GM19324 (cell line): Measurements from ENCODE around the gene DNAH3.
"Not testable (repeated sequence)": the region's sequence is repeated elsewhere in the genome, so short reads cannot be mapped to it uniquely, and the experiment has no call there.

Source experiments
- ATAC-seq: cut with Tn5 transposase; IDR thresholded peaks from one replicate; pipeline ENCODE4 v1.9.1; 2021; ENCODE audit warnings: mild to moderate bottlenecking, moderate library complexity; ENCODE audit not compliant: unreplicated experiment, low FRiP score

DNAH3 gene, protein sequence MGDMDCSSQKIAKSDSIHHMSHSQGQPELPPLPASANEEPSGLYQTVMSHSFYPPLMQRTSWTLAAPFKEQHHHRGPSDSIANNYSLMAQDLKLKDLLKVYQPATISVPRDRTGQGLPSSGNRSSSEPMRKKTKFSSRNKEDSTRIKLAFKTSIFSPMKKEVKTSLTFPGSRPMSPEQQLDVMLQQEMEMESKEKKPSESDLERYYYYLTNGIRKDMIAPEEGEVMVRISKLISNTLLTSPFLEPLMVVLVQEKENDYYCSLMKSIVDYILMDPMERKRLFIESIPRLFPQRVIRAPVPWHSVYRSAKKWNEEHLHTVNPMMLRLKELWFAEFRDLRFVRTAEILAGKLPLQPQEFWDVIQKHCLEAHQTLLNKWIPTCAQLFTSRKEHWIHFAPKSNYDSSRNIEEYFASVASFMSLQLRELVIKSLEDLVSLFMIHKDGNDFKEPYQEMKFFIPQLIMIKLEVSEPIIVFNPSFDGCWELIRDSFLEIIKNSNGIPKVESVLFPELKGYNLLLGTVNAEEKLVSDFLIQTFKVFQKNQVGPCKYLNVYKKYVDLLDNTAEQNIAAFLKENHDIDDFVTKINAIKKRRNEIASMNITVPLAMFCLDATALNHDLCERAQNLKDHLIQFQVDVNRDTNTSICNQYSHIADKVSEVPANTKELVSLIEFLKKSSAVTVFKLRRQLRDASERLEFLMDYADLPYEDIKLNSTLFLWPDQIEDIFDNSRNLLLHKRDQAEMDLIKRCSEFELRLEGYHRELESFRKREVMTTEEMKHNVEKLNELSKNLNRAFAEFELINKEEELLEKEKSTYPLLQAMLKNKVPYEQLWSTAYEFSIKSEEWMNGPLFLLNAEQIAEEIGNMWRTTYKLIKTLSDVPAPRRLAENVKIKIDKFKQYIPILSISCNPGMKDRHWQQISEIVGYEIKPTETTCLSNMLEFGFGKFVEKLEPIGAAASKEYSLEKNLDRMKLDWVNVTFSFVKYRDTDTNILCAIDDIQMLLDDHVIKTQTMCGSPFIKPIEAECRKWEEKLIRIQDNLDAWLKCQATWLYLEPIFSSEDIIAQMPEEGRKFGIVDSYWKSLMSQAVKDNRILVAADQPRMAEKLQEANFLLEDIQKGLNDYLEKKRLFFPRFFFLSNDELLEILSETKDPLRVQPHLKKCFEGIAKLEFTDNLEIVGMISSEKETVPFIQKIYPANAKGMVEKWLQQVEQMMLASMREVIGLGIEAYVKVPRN (N-terminal part only)

GRCh38 chr16:21150375-21151001, at the start of gene DNAH3:
DNAH3 (minus strand) TSS chr16:21150846; CDS start chr16:21150319, 527 bp downstream.
- no peak for ATAC-seq

DNA sequence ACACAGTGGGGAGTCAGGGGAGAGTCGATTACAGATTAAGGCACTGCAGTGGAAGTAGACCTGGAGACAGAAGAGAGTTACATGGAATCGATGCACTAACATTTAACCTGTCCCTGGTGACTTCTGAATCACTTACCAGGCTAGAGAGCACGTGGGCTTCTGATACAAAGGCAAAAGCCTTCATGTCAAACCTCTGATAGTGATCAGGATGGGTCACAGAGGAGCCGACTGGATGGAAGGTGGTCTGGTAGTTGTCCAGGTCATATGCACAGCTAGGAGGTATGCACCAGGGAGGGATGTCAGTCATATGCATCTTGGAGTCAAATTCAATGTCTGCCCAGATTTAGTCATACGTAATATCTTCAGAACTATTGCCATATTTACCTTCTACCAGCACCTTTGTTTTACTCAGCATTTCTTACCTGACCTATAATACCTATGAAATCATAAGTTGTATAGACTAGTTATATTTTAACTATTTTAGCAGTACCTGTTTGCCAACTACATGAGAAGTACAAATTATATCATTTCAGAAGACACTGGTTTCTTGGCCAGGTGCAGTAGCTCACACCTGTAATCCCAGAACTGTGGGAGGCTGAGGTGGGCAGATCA, 49.1 kb upstream of the DNAH3 start:
- no peak for ATAC-seq

GRCh38 chr16:21197621-21198020, 47.0 kb upstream of the DNAH3 start:
- no peak for ATAC-seq

GRCh38 chr16:21197112-21197511, 46.5 kb upstream of the DNAH3 start:
- ATAC-seq: no peak

GRCh38 chr16:21195330-21195729, 44.7 kb upstream of the DNAH3 start:
- ATAC-seq: not testable (repeated sequence)

DNA sequence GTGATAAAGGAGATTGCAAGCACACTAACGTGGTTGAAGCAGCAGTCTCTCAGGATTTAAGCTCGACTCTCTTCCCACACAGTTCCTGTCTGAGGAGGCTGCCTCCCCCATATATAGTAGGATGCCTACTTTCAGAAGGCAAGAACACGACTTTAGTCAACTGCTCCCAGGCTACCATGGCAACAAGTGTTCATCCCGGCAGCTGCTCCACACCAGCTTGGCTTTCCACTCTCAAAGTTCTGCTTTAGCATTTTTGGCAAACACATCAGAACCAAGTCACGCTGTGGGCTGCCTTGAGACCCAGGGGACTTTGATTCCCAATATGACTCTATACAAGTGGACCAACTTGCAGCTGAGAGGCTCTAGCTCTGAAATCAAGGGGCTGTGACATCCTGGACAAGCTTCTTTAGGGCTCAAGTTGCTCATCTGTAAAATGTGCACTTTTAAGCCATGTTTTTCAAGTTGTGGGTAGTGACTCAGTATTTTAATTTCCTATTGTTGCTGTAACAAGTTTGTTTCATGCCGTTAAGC, 44.2 kb upstream of the DNAH3 start:
- no peak for ATAC-seq

GRCh38 chr16:21192991-21193390, 42.3 kb upstream of the DNAH3 start:
- ATAC-seq: no peak

DNA sequence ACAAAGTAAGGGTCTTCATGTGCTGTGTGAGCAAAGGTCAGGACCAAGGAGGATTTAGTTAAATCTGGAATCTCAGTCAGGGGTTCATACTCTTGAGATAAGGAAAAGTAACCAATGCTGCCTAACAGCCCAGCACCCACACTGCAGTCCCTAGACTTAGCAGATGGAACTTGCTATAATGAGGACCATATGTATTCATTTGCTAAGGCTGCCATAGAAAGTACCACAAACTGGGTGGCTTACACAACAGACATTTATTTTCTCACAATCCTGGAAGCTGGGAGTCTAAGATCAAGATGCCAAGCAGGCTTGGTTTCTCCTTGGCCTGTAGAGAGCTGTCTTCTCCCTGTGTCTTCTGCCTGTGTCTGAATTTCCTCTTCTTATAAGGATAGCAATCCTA, 40.0 kb upstream of the DNAH3 start:
- ATAC-seq: no peak

DNA sequence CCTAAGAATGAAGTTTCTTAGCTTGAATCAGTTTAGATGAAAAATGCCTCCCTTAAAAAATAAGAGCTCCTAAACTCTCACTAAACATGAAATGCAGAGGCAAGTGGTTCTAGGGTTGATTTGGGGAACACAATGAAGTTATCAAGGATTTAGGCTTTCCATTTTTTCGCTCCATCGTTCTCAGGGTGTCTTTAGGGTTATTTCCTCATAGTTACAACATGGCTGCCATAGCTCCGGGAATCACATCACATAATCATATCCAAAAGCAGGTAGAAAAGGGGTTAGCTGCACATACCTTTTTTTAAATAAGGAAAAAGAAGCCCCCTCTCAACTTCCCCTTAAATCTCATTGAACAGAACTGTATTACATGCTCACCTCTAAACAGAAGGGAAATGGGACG, 39.4 kb upstream of the DNAH3 start:
- ATAC-seq: no peak

- no peak for ATAC-seq
Measured at GRCh38 chr16:21189311-21189710, 38.7 kb upstream of the DNAH3 start.

DNA sequence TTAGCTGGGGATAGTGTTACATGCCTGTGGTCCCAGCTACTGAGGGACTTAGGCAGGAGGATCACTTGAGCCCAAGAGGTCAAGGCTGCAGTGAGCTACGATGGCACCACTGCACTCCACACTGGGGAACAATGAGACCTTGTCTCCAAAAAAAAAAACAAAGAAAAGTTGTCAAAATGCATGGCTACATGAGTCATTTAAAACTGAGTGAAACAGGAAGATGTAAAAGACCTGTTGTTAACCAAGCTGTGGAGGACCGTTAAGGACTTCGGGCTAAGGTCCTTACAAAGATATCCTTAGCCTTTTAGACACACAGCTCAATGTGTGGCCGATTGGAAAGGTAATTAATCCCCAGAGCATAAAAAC, 35.7 kb upstream of the DNAH3 start:
- no peak for ATAC-seq

- no peak for ATAC-seq
Measured at GRCh38 chr16:21185659-21186325, 35.1 kb upstream of the DNAH3 start.

DNA sequence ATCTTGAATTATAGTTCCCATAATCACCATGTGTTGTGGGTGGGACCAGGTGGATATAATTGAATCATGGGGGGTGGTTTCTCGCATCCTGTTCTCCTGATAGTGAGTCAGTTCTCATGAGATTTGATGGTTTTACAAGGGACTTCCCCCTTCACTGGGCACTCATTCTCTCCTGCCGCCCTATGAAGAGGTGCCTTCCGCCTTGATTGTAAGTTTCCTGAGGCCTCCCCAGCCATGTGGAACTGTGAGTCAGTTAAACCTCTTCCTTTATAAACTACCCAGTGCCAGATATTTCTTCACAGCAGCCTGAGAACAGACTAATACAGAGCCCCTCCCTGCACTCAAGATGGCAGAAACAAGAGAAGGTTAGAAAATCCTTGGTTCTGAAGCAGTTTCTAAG, 34.2 kb upstream of the DNAH3 start:
- no peak for ATAC-seq

- ATAC-seq: no peak
Measured at GRCh38 chr16:21183995-21184394, 33.3 kb upstream of the DNAH3 start.

DNA sequence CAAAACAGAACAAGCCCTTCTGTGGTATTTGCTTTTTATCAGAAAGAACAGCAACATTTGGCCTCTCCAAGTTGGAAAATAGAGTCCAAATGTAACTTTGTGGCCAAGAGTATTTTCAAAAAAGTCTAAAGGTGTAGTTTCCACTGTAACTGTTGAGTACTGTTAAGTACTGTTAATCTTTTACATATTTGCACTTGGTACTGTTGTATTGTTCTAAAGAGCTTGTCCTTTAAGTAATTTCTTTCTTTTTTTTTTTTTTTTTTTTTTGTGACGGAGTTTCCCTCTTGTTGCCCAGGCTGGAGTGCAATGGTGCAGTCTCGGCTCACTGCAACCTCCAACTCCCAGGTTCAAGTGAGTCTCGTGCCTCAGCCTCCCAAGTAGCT, 29.3 kb upstream of the DNAH3 start:
- no peak for ATAC-seq

DNA sequence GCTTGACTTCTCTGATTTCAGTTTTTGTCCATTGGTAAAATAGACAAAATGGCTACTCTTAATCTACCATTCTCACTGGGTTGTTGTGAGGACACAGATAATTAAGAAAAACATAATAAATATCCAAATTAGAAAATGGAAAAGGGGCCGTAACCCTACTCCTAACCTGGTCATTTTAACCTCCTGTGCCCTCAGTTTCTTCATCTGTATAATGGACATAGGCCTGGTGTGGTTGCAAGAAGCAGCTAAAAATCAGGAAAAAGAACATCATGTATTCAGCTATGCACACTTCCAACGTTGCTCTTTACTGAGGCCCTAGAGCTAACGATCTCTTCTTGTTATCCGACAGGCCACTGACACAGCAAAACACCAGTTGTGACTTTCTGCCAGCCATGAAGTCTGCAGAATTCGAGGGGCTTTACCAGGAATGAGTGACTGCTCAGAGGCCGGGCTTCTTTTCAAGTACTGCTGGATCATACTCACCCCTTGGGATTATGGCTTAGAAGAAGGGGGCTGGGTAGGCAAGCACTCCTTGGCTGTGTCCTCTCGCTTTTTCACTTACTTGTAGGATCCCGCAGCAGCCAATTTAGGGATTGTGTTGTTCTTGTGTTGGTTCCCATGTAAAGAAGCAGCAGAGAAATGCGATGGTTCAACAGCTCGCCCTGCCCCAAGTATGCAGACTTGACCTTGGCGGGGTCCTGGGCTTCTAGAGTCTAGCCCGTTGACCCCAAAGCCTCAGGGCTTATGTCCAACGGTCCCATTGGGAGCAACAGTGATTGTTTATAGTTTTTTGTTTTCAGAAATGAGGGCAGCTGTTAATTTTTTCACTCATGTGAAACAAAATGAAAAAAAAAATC, 28.7 kb upstream of the DNAH3 start:
- ATAC-seq: no peak

- no peak for ATAC-seq
Measured at GRCh38 chr16:21175397-21175796, 24.8 kb upstream of the DNAH3 start.

GRCh38 chr16:21172650-21173049, 22.0 kb upstream of the DNAH3 start:
- ATAC-seq: no peak
